ENCODE results near the gene DGKA.
"Not testable (repeated sequence)": the region's sequence is repeated elsewhere in the genome, so short reads cannot be mapped to it uniquely, and the experiment has no call there.

Gene DGKA

DNA sequence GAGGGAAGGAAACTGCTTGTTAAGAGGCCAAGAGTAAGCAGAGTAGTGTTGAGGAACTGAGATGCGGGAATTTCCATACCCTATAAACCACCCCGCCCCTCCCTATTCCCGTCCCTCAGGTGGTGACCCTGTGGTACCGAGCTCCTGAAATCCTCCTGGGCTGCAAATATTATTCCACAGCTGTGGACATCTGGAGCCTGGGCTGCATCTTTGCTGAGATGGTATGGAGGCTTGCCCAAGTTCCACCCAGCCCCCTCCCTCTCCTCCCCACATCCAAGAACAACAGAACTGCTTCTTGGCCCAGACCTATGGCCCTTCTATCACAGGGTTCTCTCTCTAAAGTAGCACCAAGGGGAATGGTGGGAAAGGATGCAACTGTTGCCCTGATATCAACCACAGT lies 38.4 kb downstream of the DGKA start:
- DNase-seq: no peak

DNA sequence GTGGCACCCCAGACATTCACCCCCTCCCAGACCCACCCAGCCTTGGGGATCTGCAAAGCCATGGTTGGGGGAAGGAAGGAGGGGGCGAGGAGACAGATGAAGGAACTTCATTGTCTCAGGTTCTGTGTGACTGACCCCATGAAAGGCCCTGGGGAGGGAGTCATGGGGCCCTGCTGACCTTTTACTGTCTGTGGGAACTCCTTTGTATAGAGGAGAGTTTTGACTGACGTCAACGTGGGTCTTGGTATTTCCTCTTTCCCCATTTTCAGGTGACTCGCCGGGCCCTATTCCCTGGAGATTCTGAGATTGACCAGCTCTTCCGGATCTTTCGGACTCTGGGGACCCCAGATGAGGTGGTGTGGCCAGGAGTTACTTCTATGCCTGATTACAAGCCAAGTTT lies 39.8 kb downstream of the DGKA start:
- no peak for DNase-seq

DNA sequence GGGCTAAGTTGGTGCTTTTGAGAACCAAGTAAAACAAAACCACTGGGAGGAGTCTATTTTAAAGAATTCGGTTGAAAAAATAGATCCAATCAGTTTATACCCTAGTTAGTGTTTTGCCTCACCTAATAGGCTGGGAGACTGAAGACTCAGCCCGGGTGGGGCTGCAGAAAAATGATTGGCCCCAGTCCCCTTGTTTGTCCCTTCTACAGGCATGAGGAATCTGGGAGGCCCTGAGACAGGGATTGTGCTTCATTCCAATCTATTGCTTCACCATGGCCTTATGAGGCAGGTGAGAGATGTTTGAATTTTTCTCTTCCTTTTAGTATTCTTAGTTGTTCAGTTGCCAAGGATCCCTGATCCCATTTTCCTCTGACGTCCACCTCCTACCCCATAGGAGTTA lies 41.1 kb downstream of the DGKA start:
- DNase-seq: no peak

- DNase-seq: no peak
These were observed 41.5 kb downstream of the DGKA start for GRCh38 chr12:55972456-55972855.

DNA sequence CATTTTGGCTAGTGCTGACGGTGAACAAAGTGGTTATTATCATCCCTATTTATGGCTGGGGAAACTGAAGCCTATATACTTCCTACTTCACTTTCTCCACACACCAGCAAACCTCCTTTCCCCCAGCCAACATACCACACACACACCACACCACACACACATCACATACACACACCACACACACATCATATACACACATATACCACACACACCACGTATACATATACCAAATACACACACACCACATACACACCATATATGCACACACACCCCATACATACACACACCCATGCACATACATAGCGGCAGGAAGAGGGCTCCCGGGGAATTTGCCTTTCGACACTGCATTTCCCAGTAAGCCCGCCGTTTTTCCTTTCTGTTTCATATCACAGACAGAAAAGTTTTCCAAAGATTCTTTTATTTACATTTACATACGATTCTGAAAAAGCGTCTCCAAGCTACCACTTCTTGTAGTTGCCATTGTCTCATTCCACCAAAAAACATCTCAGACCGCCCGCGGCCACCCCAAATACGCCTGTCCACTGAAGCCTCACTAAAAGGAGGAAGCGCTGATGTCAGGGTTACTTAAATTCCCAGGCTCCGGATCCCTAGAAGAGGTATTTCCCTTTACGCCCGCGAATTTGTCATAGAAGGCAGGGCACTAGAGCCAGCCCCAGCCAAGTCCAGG lies 42.1 kb downstream of the DGKA start:
- DNase-seq: peak; percentile 7

- peak; percentile 100 for DNase-seq
These were observed 42.8 kb downstream of the DGKA start, which contains the start of gene RAB5B for GRCh38 chr12:55973599-55974307. TSS of gene RAB5B (plus strand) at chr12:55974078. CDS start at chr12:55986961, 12,883 bp downstream.

DNA sequence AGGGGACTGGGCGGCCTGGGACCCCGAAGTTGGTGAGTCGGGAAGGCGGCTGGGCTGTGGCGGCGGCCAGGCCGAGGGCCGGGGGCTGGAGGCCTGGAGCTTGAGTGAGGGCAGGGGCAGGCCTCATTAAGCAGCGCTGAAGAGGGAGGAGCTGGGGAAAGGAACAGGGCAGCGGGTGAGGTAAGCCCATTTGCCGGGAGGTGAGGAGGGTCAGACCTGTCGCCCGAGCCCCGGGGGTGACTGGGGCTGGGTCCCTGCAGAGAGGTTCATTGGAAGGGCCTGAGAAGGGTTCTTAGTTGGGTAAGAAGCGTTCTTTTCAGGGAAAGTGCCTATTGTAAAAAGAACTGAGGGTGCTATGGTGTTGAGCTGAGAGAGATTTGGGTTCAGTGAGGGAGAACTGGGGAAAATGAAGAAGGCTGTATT lies 43.4 kb downstream of the DGKA start:
- DNase-seq: peak; percentile 28

GRCh38 chr12:55978393-55978792 lies 47.4 kb downstream of the DGKA start:
- DNase-seq: no peak

- no peak for DNase-seq
These were observed 48.1 kb downstream of the DGKA start for GRCh38 chr12:55979069-55979468.

GRCh38 chr12:55981882-55982281 lies 50.9 kb downstream of the DGKA start:
- not testable (repeated sequence) for DNase-seq

DNA sequence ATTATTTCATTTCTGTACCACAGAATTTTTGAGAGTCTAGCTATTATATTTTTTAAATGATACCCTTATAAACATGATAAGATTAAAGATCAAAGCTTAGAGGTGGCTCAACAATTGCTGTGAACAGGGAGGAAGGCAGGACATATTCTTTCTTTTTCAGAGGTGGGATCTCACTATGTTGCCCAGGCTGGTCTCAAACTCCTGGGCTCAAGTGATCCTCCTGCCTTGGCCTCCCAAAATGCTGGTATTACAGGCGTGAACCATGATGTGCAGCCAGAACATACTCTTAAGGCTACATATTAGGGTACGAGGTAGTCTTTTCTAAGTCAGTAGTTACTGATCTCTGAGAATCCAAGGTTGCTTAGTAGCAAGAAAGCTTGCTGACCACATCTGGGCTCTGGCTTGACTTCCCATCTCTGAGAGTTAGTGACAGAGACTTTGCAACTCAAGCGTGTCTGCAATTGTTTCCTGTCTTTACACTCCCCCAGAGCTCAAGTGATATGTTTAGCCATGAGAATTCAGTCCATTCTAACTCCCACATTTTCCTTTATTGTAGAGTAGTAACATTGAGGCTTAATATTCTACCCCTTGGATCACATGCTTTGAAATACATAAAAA lies 51.5 kb downstream of the DGKA start:
- DNase-seq: no peak

DNA sequence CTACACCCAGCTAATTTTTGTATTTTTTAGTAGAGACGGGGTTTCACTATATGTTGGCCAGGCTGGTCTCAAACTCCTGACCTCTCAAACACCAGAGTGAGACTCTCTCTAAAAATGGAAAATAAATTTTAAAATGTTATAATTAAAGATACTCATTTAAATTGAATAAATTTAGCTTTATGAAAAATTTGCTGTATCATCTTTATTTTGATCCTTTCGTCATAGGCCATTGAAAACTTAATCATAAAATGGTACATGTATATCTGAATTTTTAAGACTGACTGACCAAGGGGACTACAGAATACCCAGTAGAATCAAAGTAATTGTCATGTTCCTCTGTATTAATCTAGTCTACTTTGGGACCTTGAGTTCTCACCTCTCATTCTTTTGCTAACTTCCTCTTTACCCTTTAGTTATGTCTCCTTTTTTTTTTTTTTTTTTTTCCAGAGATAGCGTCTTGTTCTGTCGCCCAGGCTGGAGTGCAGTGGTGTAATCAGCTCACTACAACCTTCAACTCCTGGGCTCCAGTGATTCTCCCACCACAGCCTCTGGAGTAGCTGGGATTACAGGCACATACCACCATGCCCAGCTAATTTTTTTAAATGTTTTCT lies 52.4 kb downstream of the DGKA start:
- DNase-seq: no peak

DNA sequence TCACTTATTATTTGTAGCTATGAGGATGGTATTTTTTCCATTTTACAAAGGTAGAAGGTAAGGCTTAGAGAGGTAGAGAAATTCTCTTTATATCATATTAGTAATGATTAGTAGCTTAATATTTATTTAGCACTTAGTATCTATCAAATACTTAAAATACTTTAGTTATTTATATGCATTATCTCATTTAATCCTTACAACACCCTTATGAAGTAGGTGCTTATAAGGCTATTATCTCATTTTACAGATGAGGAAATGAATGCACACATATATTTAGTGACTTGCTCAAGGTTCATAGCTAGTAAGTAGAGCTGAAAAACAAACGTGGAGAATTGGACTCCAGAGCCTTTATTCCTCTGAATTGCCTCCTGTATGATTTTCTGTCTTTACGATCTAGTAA lies 53.9 kb downstream of the DGKA start:
- DNase-seq: no peak

- DNase-seq: no peak
These were observed 54.4 kb downstream of the DGKA start for GRCh38 chr12:55985341-55985740.

DNA sequence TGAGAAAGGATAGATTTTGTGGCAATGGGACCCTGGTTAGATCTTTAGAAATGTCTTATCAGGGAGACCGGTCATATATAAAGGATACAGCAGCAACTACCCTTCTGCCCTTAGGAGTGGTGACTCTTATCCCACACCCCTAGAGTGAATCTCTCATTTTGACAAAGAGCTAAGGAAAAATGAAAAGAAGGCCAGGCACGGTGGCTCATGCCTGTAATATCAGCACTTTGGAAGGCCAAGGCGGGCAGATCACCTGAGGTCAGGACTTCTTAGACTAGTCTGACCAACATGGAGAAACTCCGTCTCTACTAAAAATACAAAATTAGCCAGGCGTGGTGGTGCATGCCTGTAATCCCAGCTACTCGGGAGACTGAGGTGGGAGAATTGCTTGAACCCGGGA lies 55.0 kb downstream of the DGKA start:
- DNase-seq: not testable (repeated sequence)

- DNase-seq: no peak
These were observed 60.1 kb downstream of the DGKA start for GRCh38 chr12:55991110-55991509.

GRCh38 chr12:55993230-55993853 lies 62.4 kb downstream of the DGKA start:
- DNase-seq: no peak

DNA sequence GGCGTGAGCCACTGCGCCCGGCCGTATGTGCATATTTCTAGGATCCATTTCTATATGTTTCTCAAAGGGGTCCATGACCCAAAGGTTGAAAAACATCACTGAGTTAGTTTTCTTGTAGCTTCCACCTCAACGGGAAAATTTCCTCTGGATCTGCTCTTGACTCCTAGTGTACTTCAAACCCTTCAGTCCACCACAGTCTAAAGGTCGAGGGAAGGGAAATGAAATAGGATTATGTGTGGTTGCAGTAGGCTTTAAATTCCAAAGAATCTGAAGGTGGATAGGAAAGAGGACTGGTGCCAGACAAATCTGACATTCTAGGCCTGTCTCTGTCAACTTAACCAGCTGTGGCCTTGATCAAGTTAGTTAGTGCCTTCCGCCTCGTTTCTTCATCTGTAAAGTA lies 64.4 kb downstream of the DGKA start:
- no peak for DNase-seq

DNA sequence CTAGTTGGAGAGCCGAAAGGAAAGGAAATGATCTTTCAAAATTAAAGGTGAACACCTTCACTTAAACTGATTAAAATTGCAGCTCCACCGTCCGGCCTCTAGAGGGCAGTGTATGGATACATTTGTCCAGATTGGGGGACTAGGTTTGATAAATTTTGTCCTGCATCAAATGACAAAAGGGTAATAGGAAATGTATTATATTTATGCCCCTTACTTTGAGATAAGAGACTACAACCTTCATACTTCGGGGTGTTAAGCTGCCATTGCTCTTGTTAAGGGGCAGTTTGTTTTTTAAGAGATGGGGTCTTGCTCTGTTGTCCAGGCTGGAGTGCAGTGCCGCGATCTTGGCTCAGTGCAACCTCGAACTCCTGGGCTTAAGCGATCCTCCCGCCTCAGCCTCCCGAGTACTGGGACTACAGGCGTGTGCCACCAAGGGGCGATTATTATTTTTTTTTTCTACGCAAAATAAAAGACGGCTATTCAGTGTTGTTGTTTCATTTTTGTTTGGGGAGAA lies 65.3 kb downstream of the DGKA start:
- DNase-seq: peak; percentile 47

DNA sequence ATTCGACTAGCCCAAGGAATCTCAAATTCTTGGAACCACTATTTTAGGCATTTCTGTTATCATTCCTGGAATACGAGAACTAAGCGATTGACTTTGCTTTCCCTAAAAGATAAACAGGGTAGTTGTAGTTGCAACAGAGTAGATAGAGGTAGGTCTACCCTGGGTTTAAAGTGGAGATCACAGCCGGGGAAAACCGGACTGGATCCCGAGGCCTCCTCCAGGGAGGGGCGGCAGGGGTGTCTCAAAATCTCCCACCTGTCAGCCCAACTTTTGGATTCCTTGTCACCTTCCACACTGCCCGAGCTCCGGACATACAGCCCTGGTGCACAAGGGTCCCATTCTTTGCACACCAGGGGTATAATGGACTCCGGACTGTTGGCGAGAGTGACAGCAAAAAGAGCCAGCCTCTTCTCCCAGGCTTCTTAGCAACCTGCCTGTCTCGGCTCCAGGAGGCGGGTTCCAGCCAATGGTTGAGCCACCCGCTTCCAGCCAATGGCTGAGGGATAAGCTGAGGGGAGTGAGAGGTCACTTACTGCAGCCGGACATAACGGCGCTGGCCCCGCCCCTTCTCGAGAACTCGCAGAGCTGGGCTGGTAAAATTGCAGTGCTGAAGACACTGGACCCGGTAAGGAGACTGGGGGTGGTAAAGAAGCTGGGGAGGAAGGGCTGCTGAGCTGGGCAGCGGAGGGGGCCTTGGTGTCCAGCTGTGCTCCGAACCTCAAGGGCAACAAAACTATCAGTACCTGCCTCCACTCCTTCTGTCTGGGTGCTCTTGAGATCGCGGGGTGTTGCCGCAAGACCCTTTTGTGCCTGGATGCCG lies 66.0 kb downstream of the DGKA start, which contains the start of gene SUOX:
TSS of gene SUOX (plus strand) at position 562 of the 820 bp plus-strand sequence. CDS start 4,946 bp downstream, outside the sequence.
- peak; percentile 74 for DNase-seq

DNA sequence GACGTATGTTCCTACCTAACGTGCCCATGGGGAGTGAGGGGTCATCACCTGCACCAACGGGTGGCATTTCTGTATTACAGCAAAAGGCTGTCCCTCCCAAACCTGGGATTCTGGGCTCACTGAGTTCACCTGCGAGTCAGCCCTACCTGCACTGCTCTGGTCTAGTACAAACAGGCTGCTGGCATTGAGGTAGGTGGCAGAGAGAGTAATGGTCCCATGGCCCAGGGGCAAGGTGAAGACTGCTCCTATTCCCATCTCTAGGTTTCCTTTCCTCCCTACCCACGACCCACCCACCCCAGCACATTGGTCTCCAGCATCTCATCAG lies 66.5 kb downstream of the DGKA start:
- no peak for DNase-seq

DNA sequence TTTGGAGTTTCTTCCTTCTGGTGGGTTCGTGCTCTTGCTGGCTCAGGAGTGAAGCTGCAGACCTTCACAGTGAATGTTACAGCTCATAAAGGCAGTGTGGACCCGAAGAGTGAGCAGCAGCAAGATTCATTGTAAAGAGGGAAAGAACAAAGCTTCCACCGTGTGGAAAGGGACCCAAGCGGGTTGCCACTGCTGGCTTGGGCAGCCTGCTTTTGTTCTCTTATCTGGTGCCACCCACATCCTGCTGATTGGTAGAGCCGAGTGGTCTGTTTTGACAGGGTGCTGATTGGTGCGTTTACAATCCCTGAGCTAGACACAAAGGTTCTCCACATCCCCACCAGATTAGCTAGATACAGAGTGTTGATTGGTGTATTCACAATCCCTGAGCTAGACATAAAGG lies 68.6 kb downstream of the DGKA start:
- not testable (repeated sequence) for DNase-seq

All from NCI-H1105 treated with DMSO at 0.1 percent for 48 hours (cell line).